HG03060 (cell line): ENCODE data around the gene EHBP1.

Experiments used
- ATAC-seq: cut with Tn5 transposase; IDR thresholded peaks from one replicate; pipeline ENCODE4 v1.9.1; 2021; ENCODE audit warnings: low read depth, moderate number of reproducible peaks; ENCODE audit not compliant: unreplicated experiment

Gene EHBP1

GRCh38 chr2:62812921-62813825, 107.7 kb downstream of the EHBP1 start:
- no peak for ATAC-seq

GRCh38 chr2:62814123-62814522, 108.6 kb downstream of the EHBP1 start:
- no peak for ATAC-seq

GRCh38 chr2:62817348-62817747, 111.8 kb downstream of the EHBP1 start:
- no peak for ATAC-seq

GRCh38 chr2:62817995-62818713, 112.6 kb downstream of the EHBP1 start:
- ATAC-seq, result no peak

GRCh38 chr2:62822549-62822948, 117.0 kb downstream of the EHBP1 start:
- ATAC-seq, result no peak

- no peak for ATAC-seq
Measured at GRCh38 chr2:62824388-62824787, 118.9 kb downstream of the EHBP1 start.

GRCh38 chr2:62826141-62826540, 120.6 kb downstream of the EHBP1 start:
- no peak for ATAC-seq

- ATAC-seq, result no peak
Measured at GRCh38 chr2:62826953-62827675, 121.6 kb downstream of the EHBP1 start.

- no peak for ATAC-seq
Measured at GRCh38 chr2:62831729-62832128, 126.2 kb downstream of the EHBP1 start.

GRCh38 chr2:62844311-62845090, 139.0 kb downstream of the EHBP1 start:
- ATAC-seq, result no peak

- no peak for ATAC-seq
Measured at GRCh38 chr2:62845256-62845655, 139.7 kb downstream of the EHBP1 start.

- no peak for ATAC-seq
Measured at GRCh38 chr2:62852254-62852653, 146.7 kb downstream of the EHBP1 start.

- no peak for ATAC-seq
Measured at GRCh38 chr2:62854600-62855514, 149.3 kb downstream of the EHBP1 start.

- ATAC-seq, result no peak
Measured at GRCh38 chr2:62856228-62857040, 150.9 kb downstream of the EHBP1 start.

- no peak for ATAC-seq
Measured at GRCh38 chr2:62857139-62857931, 151.8 kb downstream of the EHBP1 start.

- no peak for ATAC-seq
Measured at GRCh38 chr2:62858231-62858832, 152.8 kb downstream of the EHBP1 start.

- ATAC-seq, result no peak
Measured at GRCh38 chr2:62868947-62869346, 163.4 kb downstream of the EHBP1 start.
